Stimulated activated naive CD4-positive, alpha-beta T cell (primary cell): ENCODE measurements around the gene FGFR2.
"Not testable (repeated sequence)": the region's sequence is repeated elsewhere in the genome, so short reads cannot be mapped to it uniquely, and the experiment has no call there.

Experiments used
- DNase-seq, 6 experiments: peaks; one replicate each; lab custom pipeline; 2025; lab: John Stamatoyannopoulos, UW

Gene FGFR2

GRCh38 chr10:121590772-121591171 lies 7.5 kb downstream of the FGFR2 start:
- DNase-seq = no peak

GRCh38 chr10:121589553-121589952 lies 8.7 kb downstream of the FGFR2 start:
- no peak for DNase-seq

- DNase-seq = no peak
Observed at GRCh38 chr10:121583857-121584256, 14.4 kb downstream of the FGFR2 start.

- DNase-seq = no peak
Observed at GRCh38 chr10:121583258-121583657, 15.0 kb downstream of the FGFR2 start.

- no peak for DNase-seq
Observed at GRCh38 chr10:121580276-121581116, 17.7 kb downstream of the FGFR2 start.

GRCh38 chr10:121579656-121580055 lies 18.6 kb downstream of the FGFR2 start:
- no peak for DNase-seq

GRCh38 chr10:121578965-121579364 lies 19.3 kb downstream of the FGFR2 start:
- DNase-seq = no peak

- DNase-seq = no peak
Observed at GRCh38 chr10:121578298-121578697, 19.9 kb downstream of the FGFR2 start.

GRCh38 chr10:121577568-121577967 lies 20.7 kb downstream of the FGFR2 start:
- no peak for DNase-seq

- no peak for DNase-seq
Observed at GRCh38 chr10:121576139-121576538, 22.1 kb downstream of the FGFR2 start.

- no peak for DNase-seq
Observed at GRCh38 chr10:121574519-121575166, 23.6 kb downstream of the FGFR2 start.

- no peak for DNase-seq
Observed at GRCh38 chr10:121573538-121573941, 24.7 kb downstream of the FGFR2 start.

- DNase-seq = no peak
Observed at GRCh38 chr10:121572859-121573537, 25.2 kb downstream of the FGFR2 start.

- DNase-seq = no peak
Observed at GRCh38 chr10:121570315-121570714, 27.9 kb downstream of the FGFR2 start.

- DNase-seq = no peak
Observed at GRCh38 chr10:121568275-121568674, 30.0 kb downstream of the FGFR2 start.

GRCh38 chr10:121567569-121567968 lies 30.7 kb downstream of the FGFR2 start:
- no peak for DNase-seq

GRCh38 chr10:121566755-121567154 lies 31.5 kb downstream of the FGFR2 start:
- DNase-seq = no peak

GRCh38 chr10:121559326-121560026 lies 38.8 kb downstream of the FGFR2 start:
- no peak for DNase-seq

- DNase-seq = no peak
Observed at GRCh38 chr10:121558238-121558637, 40.0 kb downstream of the FGFR2 start.

- DNase-seq = no peak
Observed at GRCh38 chr10:121556918-121557573, 41.2 kb downstream of the FGFR2 start.

GRCh38 chr10:121556455-121556854 lies 41.8 kb downstream of the FGFR2 start:
- no peak for DNase-seq

- DNase-seq = not testable (repeated sequence)
Observed at GRCh38 chr10:121554916-121555315, 43.3 kb downstream of the FGFR2 start.
